Neural progenitor cell (in vitro differentiated cells): ENCODE data around the gene AFMID.

Experiments used
- CTCF ChIP-seq: fragments of 200-600 bp; sonication (generic); IDR thresholded peaks from 2 replicates; pipeline ENCODE4 v1.5.1; 2017; ENCODE audit warnings: antibody characterized with exemption, mild to moderate bottlenecking
- EZH2 ChIP-seq: fragments of 200-600 bp; sonication (generic); IDR thresholded peaks from 2 replicates; pipeline ENCODE4 v1.6.1; 2017; ENCODE audit warnings: antibody characterized with exemption, mild to moderate bottlenecking, moderate library complexity

GRCh38 chr17:78224231-78225087 lies 37.3 kb downstream of the AFMID start:
- TF ChIP-seq CTCF (no peak), EZH2 (no peak)
